Measurements from ENCODE around the gene VPS33A. TPM values are rescaled to one million over a fixed set of nuclear protein-coding genes. Genes with fewer than 3 reads are reported as not detected.

Gene VPS33A
- total RNA-seq: 23.0 and 25.1 TPM in 2 replicates

DNA sequence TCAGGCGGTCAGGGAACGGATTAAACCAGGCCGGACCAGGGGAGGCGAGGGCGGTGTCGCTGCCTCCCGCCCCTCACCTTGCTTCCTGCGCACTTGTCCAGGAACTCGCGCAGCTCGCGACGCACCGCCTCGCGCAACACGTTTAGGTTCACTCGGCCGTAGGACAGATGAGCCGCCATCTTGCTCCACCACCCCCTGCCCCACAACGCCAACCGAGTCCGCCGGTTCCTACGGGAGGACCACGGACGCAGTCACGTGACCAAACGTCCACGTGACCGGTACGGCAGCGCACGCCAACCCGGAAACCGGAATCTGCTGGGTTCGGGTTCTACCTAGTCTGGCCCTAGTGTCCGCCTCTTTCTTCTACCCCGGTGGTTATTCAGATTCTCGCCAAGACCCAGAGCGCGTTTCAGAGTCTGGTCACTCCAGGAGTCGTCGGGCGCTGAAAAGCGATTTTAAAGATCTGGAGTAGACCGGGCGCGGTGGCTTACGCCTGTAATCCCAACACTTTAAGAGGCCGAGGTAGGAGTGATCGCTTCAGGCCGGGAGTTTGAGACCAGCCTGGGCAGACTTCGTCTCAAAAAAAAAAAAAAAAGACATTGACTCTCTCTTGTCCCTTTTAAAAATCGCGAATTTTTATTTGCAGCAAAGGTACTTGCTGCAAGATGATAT is at the start of gene VPS33A:
Gene VPS33A, minus strand, starts transcription at position 265 of the 672 bp plus-strand sequence. Its CDS starts 86 bp downstream, at position 179.

DNA sequence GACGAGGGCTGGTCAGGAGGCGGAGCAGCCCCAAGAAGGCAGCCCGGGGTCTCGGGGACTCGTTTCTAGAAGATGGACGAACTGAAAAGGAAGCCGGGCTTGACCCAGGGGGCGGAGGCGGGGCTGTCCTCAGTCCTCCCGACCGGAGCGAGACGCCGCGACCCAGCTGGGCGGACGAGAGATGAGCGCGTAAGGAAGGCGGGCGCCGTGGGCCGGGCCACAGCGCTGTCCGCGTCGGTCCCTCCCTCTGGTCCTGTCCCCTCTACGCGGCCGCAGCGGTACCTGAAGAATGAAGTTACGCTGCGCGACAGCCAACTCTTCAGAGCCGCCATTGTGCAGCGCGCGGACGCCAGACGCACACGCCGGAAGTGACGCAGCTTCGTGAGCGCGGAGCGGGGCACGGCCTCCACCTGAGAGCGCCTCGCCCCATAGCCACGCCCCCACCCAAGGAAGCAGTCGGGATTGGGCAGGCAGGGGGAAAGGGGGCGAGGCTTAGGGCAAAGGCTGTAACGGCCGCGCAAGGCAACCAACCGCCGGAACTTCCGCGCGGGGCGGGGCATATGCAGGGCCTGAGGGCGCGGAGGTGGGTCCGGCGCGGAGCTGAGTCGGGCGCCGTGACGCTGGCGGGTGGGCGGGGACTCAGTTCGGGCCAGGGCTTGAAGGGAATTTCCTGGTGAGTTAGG is 40.5 kb downstream of the VPS33A start, which contains the start of gene DIABLO:
Gene DIABLO, minus strand, starts transcription at position 370 of the 683 bp plus-strand sequence. Its CDS starts 38 bp downstream, at position 332.

DNA sequence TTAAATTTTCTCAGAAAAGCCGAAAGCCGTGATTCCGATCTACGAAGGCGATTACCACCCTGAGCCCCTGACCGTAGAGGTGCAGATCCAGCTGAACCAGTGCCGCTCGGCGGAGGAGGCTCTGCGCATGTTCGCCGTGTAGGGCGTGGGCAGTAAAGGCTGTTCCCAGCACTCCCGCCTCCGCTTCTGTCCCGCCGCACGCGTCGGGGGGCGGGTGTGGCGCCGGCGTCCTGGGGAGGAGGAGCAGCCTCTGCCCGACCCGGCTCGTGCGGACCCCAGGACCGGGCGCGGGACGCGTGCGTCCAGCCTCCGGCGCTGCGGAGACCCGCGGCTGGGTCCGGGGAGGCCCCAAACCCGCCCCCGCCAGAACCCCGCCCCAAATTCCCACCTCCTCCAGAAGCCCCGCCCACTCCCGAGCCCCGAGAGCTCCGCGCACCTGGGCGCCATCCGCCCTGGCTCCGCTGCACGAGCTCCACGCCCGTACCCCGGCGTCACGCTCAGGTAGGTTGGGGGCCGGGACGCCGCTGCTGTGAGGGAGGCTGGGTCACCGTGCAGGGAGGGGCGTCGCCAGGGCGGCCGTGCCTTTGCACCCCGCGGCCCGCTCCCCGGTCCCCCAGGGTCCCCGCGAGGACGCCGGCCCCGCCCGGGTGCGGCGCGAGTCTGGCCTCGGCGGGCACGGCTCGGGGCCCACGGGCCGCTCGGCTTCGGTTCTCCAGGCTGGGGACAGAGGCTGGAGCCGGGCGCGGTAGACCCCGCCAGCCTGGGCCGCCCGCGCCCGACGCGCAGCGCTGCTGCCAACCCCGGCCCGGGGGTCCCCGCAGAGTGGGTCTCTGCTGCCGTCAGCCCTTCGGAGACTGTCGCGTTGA is 62.8 kb downstream of the VPS33A start, which contains the start of gene B3GNT4:
Gene B3GNT4, plus strand, starts transcription at position 409 of the 866 bp plus-strand sequence. CDS start 910 bp downstream, outside the sequence.

DNA sequence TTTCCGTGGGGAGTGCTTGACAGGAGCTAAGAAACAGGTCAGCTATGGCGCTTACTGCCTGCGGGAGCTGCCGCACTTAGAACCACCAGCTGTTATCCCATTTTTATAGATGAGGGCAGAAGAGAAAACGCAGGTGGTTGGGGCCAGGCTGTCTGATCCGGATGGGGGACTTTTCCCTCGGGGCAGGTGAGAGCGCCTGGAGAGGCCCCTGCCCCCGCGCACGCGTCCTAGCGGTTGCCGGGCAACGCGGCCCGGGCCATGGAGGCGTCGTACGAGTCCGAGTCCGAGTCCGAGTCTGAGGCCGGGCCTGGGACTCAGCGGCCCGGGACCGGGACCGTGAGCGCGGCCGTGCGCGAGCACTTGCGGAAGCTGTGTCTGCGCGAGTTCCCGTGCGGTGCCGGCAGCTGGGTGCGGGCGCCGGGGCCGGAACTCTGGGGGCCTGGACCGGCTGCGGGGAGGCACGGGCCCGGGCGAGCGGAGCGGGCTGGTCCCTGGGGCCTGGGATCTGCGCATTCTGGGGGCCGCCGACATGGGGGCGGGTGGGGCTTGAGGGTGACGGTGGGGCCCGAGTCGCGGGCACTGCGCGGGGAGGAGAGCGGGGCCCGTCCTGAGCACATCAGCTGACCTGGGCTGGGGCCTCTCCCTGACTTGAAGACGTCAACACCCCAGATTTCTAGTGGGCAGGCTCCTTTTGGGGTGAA is 83.3 kb downstream of the VPS33A start, which contains the start of gene LRRC43:
Gene LRRC43, plus strand, starts transcription at position 237 of the 701 bp plus-strand sequence. Its CDS starts 22 bp downstream, at position 259.

Small RNAs within 50 kb of the gene (small RNA-seq; reads per million reads assigned to genes)
- gene DIABLO: 2.1 reads per million, percentile 74 among the genes with 10 or more reads in this experiment

Other genes with a start within 250 kb of the VPS33A start
- 4.0 and 4.1 TPM in 2 replicates for gene BCL7A, start 244.6 kb downstream of the VPS33A start, total RNA-seq
- gene MLXIP, start 187.7 kb downstream of the VPS33A start, total RNA-seq: 10.5 and 11.8 TPM in 2 replicates
- not detected in 2 replicates for gene IL31, start 92.3 kb downstream of the VPS33A start, total RNA-seq
- 1.0 and 3.4 TPM in 2 replicates for gene LRRC43, start 83.4 kb downstream of the VPS33A start, total RNA-seq
- 0.26 and 0.54 TPM in 2 replicates for gene B3GNT4, start 62.8 kb downstream of the VPS33A start, total RNA-seq
- 54.7 and 57.6 TPM in 2 replicates for gene DIABLO, start 40.4 kb downstream of the VPS33A start, total RNA-seq
- gene CLIP1, start 156.2 kb upstream of the VPS33A start, total RNA-seq: 91.4 and 98.7 TPM in 2 replicates
- 23.7 and 24.5 TPM in 2 replicates for gene ZCCHC8, start 234.4 kb upstream of the VPS33A start, total RNA-seq

Measured in articular chondrocyte of knee joint (primary cell).